ENCODE results near the gene COL23A1. TPM values are rescaled to one million over a fixed set of nuclear protein-coding genes. Genes with fewer than 3 reads are reported as not detected.
"Not testable (repeated sequence)": the region's sequence is repeated elsewhere in the genome, so short reads cannot be mapped to it uniquely, and the experiment has no call there.

The COL23A1 gene
- total RNA-seq, 1 experiment from 2014 or later, result not detected

GRCh38 chr5:178587763-178588611 lies 2.2 kb downstream of the COL23A1 start:
- H3K27me3 Mint-ChIP-seq (ENCODE audit: unreplicated experiment), result peaks cover 8% of the 10 kb centered on the region

DNA sequence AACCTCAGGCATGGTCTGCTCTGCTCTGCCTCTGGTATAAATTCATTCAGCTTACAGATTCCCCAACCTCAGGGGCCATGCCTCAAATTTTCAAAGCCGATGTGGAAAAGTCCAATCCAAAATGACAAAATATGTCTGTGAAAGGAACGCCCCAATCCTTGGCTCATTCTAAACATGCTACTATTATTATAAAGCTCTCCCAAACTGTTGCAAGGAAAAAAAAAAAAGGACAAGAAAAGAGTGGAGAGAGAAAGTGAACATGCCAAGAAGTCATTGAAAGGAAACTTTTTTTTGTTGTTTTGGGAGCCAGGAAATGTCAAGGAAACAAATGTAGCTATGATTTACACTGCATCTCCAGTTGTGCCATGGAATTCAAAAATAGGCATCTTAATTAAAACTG lies 3.8 kb downstream of the COL23A1 start:
- Mint-ChIP-seq H3K36me3 (ENCODE audit: insufficient read depth, unreplicated experiment) (no peaks in the 10 kb centered on the region), H3K27ac (ENCODE audit: unreplicated experiment) (no peak overlapping the region), H3K4me1 (ENCODE audit: low read depth, unreplicated experiment) (no peaks in the 10 kb centered on the region), H3K4me3 (ENCODE audit: low read depth, unreplicated experiment) (no peak overlapping the region), H3K9me3 (ENCODE audit: low read depth, unreplicated experiment) (no peaks in the 10 kb centered on the region), H3K27me3 (ENCODE audit: unreplicated experiment) (peaks cover 8% of the 10 kb centered on the region)
- no peak for DNase-seq
- intact Hi-C loops (cut with micrococcal nuclease; ENCODE audit: unreplicated experiment), result no loop called here
- TF ChIP-seq CTCF (IDR thresholded peaks at IDR 0.05; ENCODE audit: unreplicated experiment), result no peak
- CTCF ChIA-PET, result interaction anchor here (0.6 kb wide), 1 partner anchor 20 kb away, joined by 3 read pairs; no protein-coding TSS in a partner anchor
- no TSS peak for BruUV-seq (replicated peaks)

More at GRCh38 chr5:178587763-178588611, 2.2 kb downstream of the COL23A1 start:
- CTCF ChIA-PET, result no interaction called here
- H3K36me3 Mint-ChIP-seq (ENCODE audit: insufficient read depth, unreplicated experiment), result no peaks in the 10 kb centered on the region
- no peak overlapping the region for H3K27ac Mint-ChIP-seq (ENCODE audit: unreplicated experiment)
- no TSS peak for BruUV-seq (replicated peaks)
- TF ChIP-seq CTCF (IDR thresholded peaks at IDR 0.05; ENCODE audit: unreplicated experiment), result no peak
- no peak for DNase-seq
- intact Hi-C loops (cut with micrococcal nuclease; ENCODE audit: unreplicated experiment), result no loop called here
- peaks cover 4% of the 10 kb centered on the region for H3K9me3 Mint-ChIP-seq (ENCODE audit: low read depth, unreplicated experiment)
- H3K4me1 Mint-ChIP-seq (ENCODE audit: low read depth, unreplicated experiment), result no peaks in the 10 kb centered on the region
- no peak overlapping the region for H3K4me3 Mint-ChIP-seq (ENCODE audit: low read depth, unreplicated experiment)

DNA sequence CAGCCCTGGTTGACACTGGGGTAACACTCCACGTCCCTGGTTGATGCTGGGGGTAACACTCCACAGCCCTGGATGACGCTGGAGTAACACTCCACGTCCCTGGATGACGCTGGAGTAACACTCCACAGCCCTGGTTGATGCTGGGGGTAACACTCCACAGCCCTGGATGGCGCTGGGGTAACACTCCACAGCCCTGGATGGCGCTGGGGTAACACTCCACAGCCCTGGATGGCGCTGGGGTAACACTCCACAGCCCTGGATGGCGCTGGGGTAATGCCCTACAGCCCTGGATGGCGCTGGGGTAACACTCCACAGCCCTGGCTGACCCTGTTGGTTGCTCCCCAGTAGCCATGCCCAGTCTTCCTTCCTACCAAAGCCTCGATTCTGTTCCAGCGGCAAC lies 4.8 kb downstream of the COL23A1 start:
- H3K4me1 Mint-ChIP-seq (ENCODE audit: low read depth, unreplicated experiment); CTCF ChIA-PET; H3K36me3 Mint-ChIP-seq (ENCODE audit: insufficient read depth, unreplicated experiment); H3K27ac Mint-ChIP-seq (ENCODE audit: unreplicated experiment); H3K4me3 Mint-ChIP-seq (ENCODE audit: low read depth, unreplicated experiment); intact Hi-C loops (cut with micrococcal nuclease; ENCODE audit: unreplicated experiment); BruUV-seq (replicated peaks); H3K9me3 Mint-ChIP-seq (ENCODE audit: low read depth, unreplicated experiment); H3K27me3 Mint-ChIP-seq (ENCODE audit: unreplicated experiment): not testable (repeated sequence)
- DNase-seq, result peak; percentile 39

DNA sequence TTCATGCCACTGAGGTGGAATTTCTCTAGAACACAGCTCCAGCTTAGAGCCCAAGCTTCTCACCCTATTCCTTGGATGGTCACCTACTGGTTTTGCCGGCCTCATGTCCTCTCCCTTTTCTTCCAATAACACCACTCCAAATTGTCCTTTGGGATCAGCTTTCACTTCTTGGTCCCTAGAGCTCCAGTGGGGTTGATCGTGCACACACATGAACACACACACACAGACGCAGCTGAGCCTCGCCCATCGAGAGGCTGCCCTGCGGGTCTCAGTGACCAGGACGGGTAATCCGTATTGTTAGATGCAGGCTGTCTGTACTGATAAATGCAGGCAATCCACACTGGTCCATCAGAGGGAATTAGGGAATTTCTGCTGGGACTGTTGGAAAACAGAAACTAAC lies 6.9 kb downstream of the COL23A1 start:
- TF ChIP-seq CTCF (IDR thresholded peaks at IDR 0.05; ENCODE audit: unreplicated experiment), result no peak
- Mint-ChIP-seq H3K27ac (ENCODE audit: unreplicated experiment) (no peak overlapping the region), H3K36me3 (ENCODE audit: insufficient read depth, unreplicated experiment) (no peaks in the 10 kb centered on the region), H3K4me3 (ENCODE audit: low read depth, unreplicated experiment) (no peak overlapping the region), H3K9me3 (ENCODE audit: low read depth, unreplicated experiment) (peaks cover under 1% of the 10 kb centered on the region), H3K27me3 (ENCODE audit: unreplicated experiment) (peaks cover 7% of the 10 kb centered on the region), H3K4me1 (ENCODE audit: low read depth, unreplicated experiment) (no peaks in the 10 kb centered on the region)
- BruUV-seq (replicated peaks), result no TSS peak
- intact Hi-C loops (cut with micrococcal nuclease; ENCODE audit: unreplicated experiment), result no loop called here
- no peak for DNase-seq
- CTCF ChIA-PET, result no interaction called here

GRCh38 chr5:178582291-178582690 lies 7.9 kb downstream of the COL23A1 start:
- Mint-ChIP-seq H3K36me3 (ENCODE audit: insufficient read depth, unreplicated experiment) (no peaks in the 10 kb centered on the region), H3K27ac (ENCODE audit: unreplicated experiment) (no peak overlapping the region), H3K9me3 (ENCODE audit: low read depth, unreplicated experiment) (peaks cover 3% of the 10 kb centered on the region), H3K27me3 (ENCODE audit: unreplicated experiment) (no peaks in the 10 kb centered on the region), H3K4me3 (ENCODE audit: low read depth, unreplicated experiment) (no peak overlapping the region), H3K4me1 (ENCODE audit: low read depth, unreplicated experiment) (no peaks in the 10 kb centered on the region)
- no peak for TF ChIP-seq CTCF (IDR thresholded peaks at IDR 0.05; ENCODE audit: unreplicated experiment)
- intact Hi-C loops (cut with micrococcal nuclease; ENCODE audit: unreplicated experiment), result no loop called here
- BruUV-seq (replicated peaks), result no TSS peak
- CTCF ChIA-PET, result no interaction called here
- no peak for DNase-seq
